Mucosa of descending colon (tissue), 3 donors: ENCODE measurements around the gene TTLL12. TPM values are rescaled to one million over a fixed set of nuclear protein-coding genes. Genes with fewer than 3 reads are reported as not detected.

Source experiments
- ATAC-seq: fragments of 200-7000 bp; cut with Tn5 transposase; one replicate; pipeline ENCODE4 v1.9.1; 2020; ENCODE audit warnings: mild to moderate bottlenecking, moderate library complexity
- DNase-seq, 3 donors: peaks; one replicate each; pipeline ENCODE4 v3.0.0-alpha.2; 2020
- H3K36me3 ChIP-seq: fragments of 200-600 bp; one replicate; pipeline ENCODE4 v1.8.0; 2021; ENCODE audit warnings: low read depth, mild to moderate bottlenecking
- H3K4me1 ChIP-seq: fragments of 200-600 bp; one replicate; pipeline ENCODE4 v1.8.0; 2021; ENCODE audit warnings: low read depth, mild to moderate bottlenecking
- H3K4me3 ChIP-seq: fragments of 200-600 bp; one replicate; pipeline ENCODE4 v1.8.0; 2021; ENCODE audit warnings: mild to moderate bottlenecking
- H3K9me3 ChIP-seq: fragments of 200-600 bp; one replicate; pipeline ENCODE4 v1.8.0; 2021; ENCODE audit warnings: mild to moderate bottlenecking
- intact Hi-C, 2 donors: fragments of 100-400 bp; cut with DNase I in 1 of 2; cut with micrococcal nuclease in 1 of 2; formaldehyde crosslinking; loops; one replicate each; pipeline versions ENCODE4 v1.11.0 to v1.11.1; 2022; cut with DNase I, micrococcal nuclease
- total RNA-seq, 3 donors: library from RNA; stranded (reverse); fragmentation: NEBNext Ultra II Directional in 2 of 3; extraction: Animal tissue kit (Norgen Biotek cat#: 25700) in 2 of 3; gene quantifications; one replicate each; pipeline versions ENCODE4 v1.2.1 to v1.2.4, GENCODE V29; 2021 to 2023
- TF ChIP-seq, protein P1 (sequence below): fragments of 200-600 bp; IDR thresholded peaks from one replicate; pipeline ENCODE4 v1.8.0; 2022; ENCODE audit warnings: antibody characterized with exemption, mild to moderate bottlenecking
- donor health status: DM: no; HTN: no; CAD: no; lungs with moderate emphysema.
- donor health status: DM: no; HTN: no; CAD: no.
- donor health status: DM: no; HTN: yes; CAD: no.

Gene TTLL12
- total RNA-seq, 3 donors from 2014 or later: 47.6 to 95.2 (median 90.1) TPM

GRCh38 chr22:43227239-43227630, 40.3 kb upstream of the TTLL12 start:
- intact Hi-C loops: no loop called here
- H3K4me1 ChIP-seq: no peaks in the 10 kb centered on the region
- no peaks in the 10 kb centered on the region for H3K9me3 ChIP-seq
- TF ChIP-seq, protein P1, sequence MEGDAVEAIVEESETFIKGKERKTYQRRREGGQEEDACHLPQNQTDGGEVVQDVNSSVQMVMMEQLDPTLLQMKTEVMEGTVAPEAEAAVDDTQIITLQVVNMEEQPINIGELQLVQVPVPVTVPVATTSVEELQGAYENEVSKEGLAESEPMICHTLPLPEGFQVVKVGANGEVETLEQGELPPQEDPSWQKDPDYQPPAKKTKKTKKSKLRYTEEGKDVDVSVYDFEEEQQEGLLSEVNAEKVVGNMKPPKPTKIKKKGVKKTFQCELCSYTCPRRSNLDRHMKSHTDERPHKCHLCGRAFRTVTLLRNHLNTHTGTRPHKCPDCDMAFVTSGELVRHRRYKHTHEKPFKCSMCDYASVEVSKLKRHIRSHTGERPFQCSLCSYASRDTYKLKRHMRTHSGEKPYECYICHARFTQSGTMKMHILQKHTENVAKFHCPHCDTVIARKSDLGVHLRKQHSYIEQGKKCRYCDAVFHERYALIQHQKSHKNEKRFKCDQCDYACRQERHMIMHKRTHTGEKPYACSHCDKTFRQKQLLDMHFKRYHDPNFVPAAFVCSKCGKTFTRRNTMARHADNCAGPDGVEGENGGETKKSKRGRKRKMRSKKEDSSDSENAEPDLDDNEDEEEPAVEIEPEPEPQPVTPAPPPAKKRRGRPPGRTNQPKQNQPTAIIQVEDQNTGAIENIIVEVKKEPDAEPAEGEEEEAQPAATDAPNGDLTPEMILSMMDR: no peak
- no peak overlapping the region for H3K4me3 ChIP-seq
- DNase-seq (no peak), ATAC-seq (no peak)
- H3K36me3 ChIP-seq: no peaks in the 10 kb centered on the region

DNA sequence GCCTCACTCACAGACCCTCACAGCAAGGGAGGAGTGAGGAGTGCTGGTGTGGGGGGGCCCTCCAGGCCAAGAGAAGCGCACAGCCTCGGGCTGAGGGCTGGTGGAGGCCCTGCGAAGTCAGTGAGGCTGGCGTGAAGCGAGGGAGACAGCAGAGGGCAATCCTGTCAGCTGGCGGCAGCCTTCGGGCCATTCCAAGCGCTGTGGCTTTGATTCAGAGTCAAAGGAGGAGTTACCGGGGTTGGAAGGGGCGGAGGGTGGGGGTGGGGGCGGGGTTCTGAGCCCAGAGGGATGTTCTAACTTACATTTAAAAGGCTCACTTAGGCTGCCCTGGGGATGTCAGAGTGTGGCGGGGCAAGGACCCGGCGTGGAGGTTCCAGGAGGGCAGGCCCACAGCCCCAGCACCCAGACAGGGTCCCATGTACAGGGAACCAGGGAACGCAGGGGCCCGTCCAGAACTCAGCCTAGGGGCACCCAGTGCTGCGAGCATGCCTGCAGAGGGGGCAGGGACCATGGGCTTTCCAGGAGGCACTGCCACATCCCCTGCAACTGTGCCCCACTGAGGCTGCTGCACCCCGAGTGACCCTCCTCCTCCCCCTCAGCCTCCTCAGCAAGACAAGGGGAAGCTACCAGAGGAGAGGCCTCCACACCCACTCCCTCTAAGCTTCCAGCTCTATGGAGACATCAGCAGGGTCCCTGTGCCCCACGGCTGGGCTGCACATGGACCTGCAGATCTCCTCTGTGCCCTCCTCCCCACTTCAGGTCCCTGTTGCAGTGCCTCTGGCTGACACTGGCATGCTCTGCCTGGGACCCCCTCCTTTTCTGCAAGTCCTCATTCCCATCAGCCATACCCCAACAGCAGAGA, 39.7 kb upstream of the TTLL12 start:
- TF ChIP-seq, protein P1: no peak
- Histone ChIP-seq H3K9me3 (no peaks in the 10 kb centered on the region), H3K4me1 (no peaks in the 10 kb centered on the region), H3K4me3 (no peak overlapping the region), H3K36me3 (no peaks in the 10 kb centered on the region)
- intact Hi-C loops: no loop called here
- DNase-seq: no peak
- ATAC-seq: peak; percentile 10

DNA sequence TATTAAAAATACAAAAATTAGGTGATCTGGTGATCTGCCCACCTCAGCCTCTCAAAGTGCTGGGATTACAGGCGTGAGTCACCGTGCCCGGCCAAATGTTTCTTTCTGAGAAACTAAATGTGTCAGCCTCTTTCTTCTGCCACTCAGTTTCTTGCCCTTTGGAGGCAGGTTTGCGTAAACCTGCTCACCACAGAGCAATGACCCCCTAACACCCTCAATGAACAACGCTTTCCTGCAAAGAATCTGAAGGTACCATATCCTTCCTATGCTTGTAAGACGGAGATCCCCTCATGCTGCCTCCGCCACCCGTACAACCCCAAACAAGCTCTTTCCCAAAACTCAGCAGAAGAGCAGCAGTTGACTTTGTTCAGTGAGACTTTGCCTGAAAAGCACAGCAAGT, 38.7 kb upstream of the TTLL12 start:
- Histone ChIP-seq H3K4me1 (no peaks in the 10 kb centered on the region), H3K9me3 (no peaks in the 10 kb centered on the region), H3K4me3 (no peak overlapping the region), H3K36me3 (no peaks in the 10 kb centered on the region)
- DNase-seq: no peak
- intact Hi-C loops: no loop called here
- ATAC-seq: no peak
- TF ChIP-seq, protein P1: no peak

DNA sequence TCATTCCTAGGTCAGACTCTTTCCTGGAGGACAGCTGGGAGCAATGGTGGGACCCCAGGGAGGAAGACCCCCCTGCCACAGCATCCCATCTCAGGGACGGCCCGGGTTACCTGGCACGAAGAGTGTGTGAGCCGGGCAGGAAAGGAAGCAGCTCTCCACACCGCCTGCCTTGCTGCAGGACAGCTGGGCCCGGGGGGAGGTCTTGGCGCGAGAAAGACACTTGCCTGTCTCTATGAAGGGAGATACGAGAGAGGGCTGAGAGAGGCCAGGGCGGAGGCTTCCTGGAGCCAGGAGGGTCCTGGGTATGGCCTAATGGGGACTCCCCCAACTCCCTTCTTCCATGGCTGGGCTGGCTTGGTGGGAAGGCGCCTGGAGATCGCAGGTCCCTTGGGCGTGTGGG, 36.1 kb upstream of the TTLL12 start:
- no peaks in the 10 kb centered on the region for H3K36me3 ChIP-seq
- no peaks in the 10 kb centered on the region for H3K4me1 ChIP-seq
- no peak for ATAC-seq
- TF ChIP-seq, protein P1: no peak
- no peak overlapping the region for H3K4me3 ChIP-seq
- no peak for DNase-seq
- intact Hi-C loops: no loop called here
- no peaks in the 10 kb centered on the region for H3K9me3 ChIP-seq

DNA sequence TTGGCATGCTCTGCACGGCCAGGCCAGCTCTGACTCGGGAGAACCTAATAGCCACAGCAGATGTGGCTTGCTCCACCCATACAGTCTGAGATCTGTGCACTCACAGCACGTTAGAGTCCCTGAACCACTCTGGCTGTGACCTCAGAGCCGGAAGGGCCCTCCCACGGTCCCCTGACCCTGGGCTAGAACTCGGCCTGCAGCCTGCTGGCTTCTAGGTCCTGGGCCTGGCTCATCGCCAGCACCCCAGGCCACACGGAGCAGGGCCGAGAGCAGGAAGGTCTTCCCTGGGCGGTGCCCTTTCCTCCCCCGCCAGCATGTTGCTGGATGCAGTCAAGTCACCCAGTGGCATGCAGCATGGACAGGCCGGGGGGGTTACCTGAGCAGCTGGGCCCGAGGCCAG, 35.3 kb upstream of the TTLL12 start:
- no peaks in the 10 kb centered on the region for H3K4me1 ChIP-seq
- TF ChIP-seq, protein P1: no peak
- H3K9me3 ChIP-seq: no peaks in the 10 kb centered on the region
- intact Hi-C loops: no loop called here
- no peak overlapping the region for H3K4me3 ChIP-seq
- H3K36me3 ChIP-seq: no peaks in the 10 kb centered on the region
- ATAC-seq (no peak), DNase-seq (no peak)
